HepG2 (cell line): ENCODE measurements around the gene ZNF225. TPM values are rescaled to one million over a fixed set of nuclear protein-coding genes. Genes with fewer than 3 reads are reported as not detected.

Experiments
- ATF7 ChIP-seq, 2 experiments: fragments of 450-650 bp in 1 of 2; sonication (generic) in 1 of 2; formaldehyde crosslinking in 1 of 2; IDR thresholded peaks; 2 replicates each; pipeline versions ENCODE4 v1.4.0 to v1.6.1; 2016 to 2020; ENCODE audit warnings: antibody characterized with exemption in 1 of 2, mild to moderate bottlenecking in 1 of 2, missing genetic modification reagents in 1 of 2
- BATF2 ChIP-seq: sonication (generic); formaldehyde crosslinking; IDR thresholded peaks from 2 replicates; pipeline ENCODE4 v1.8.0; 2022; ENCODE audit warnings: mild to moderate bottlenecking, missing genetic modification reagents, moderate library complexity
- BCL6 ChIP-seq: IDR thresholded peaks from 2 replicates; pipeline ENCODE4 v1.6.1; 2016; ENCODE audit warnings: missing genetic modification reagents, missing compliant biosample characterization
- CEBPB ChIP-seq: IDR thresholded peaks from 2 replicates; pipeline ENCODE4 v1.6.1; 2011; ENCODE audit warnings: low read depth, low read length, improper control_type of control experiment, borderline replicate concordance
- CEBPZ ChIP-seq: IDR thresholded peaks from 2 replicates; pipeline ENCODE4 v1.6.1; 2012; ENCODE audit warnings: low read length, improper control_type of control experiment
- CENPX ChIP-seq: sonication (generic); formaldehyde crosslinking; IDR thresholded peaks from 2 replicates; pipeline ENCODE4 v1.9.0; 2021; ENCODE audit warnings: mild to moderate bottlenecking, missing genetic modification reagents, moderate library complexity
- ELF1 ChIP-seq: sonication (generic); formaldehyde crosslinking; IDR thresholded peaks from 2 replicates; pipeline ENCODE4 v1.4.0; 2020; ENCODE audit warnings: missing genetic modification reagents
- HINFP ChIP-seq: sonication (generic); formaldehyde crosslinking; IDR thresholded peaks from 2 replicates; pipeline ENCODE4 v1.4.0; 2020; ENCODE audit warnings: low read depth, mild to moderate bottlenecking, missing genetic modification reagents
- HOXA7 ChIP-seq: sonication (generic); formaldehyde crosslinking; IDR thresholded peaks from 2 replicates; pipeline ENCODE4 v1.8.1; 2022; ENCODE audit warnings: mild to moderate bottlenecking, missing genetic modification reagents, moderate library complexity
- IRF9 ChIP-seq: sonication (generic); formaldehyde crosslinking; IDR thresholded peaks from 2 replicates; pipeline ENCODE4 v1.8.0; 2022; ENCODE audit warnings: missing genetic modification reagents, mild to moderate bottlenecking, borderline replicate concordance
- KMT2A ChIP-seq: sonication (generic); formaldehyde crosslinking; IDR thresholded peaks from 2 replicates; pipeline ENCODE4 v1.4.0; 2020; ENCODE audit warnings: missing genetic modification reagents
- NR2F2 ChIP-seq: IDR thresholded peaks from 2 replicates; pipeline ENCODE4 v1.6.1; 2012; ENCODE audit warnings: low read depth, inconsistent platforms, borderline replicate concordance
- PCBP2 ChIP-seq: fragments of 200-400 bp; formaldehyde crosslinking; optimal IDR thresholded peaks from 2 replicates; pipeline ENCODE3; 2018; ENCODE audit warnings: low read length, low read depth; ENCODE audit not compliant: poor library complexity, severe bottlenecking
- PHF5A ChIP-seq: IDR thresholded peaks from one replicate; pipeline ENCODE4 v1.6.1; 2018; ENCODE audit warnings: low read depth, missing genetic modification reagents; ENCODE audit not compliant: unreplicated experiment
- PPARG ChIP-seq: conservative IDR thresholded peaks from 2 replicates; pipeline ENCODE4 v1.6.1; 2016; ENCODE audit warnings: missing biosample characterization, missing genetic modification reagents
- SOX6 ChIP-seq, 2 experiments: fragments of 450-650 bp in 1 of 2; sonication (generic) in 1 of 2; formaldehyde crosslinking in 1 of 2; IDR thresholded peaks; 2 replicates each; pipeline versions ENCODE4 v1.4.0 to v1.6.1; 2017 to 2020; ENCODE audit warnings: antibody characterized with exemption in 1 of 2, mild to moderate bottlenecking in 1 of 2, missing genetic modification reagents in 1 of 2
- ZNF138 ChIP-seq: sonication (generic); formaldehyde crosslinking; IDR thresholded peaks from 2 replicates; pipeline ENCODE4 v1.5.0; 2020; ENCODE audit warnings: mild to moderate bottlenecking, low read depth, missing genetic modification reagents
- ZNF30 ChIP-seq: sonication (generic); formaldehyde crosslinking; IDR thresholded peaks from 2 replicates; pipeline ENCODE4 v1.5.0; 2020; ENCODE audit warnings: mild to moderate bottlenecking, missing genetic modification reagents
- ZNF501 ChIP-seq: sonication (generic); formaldehyde crosslinking; IDR thresholded peaks from 2 replicates; pipeline ENCODE4 v1.5.1; 2020; ENCODE audit warnings: mild to moderate bottlenecking, moderate library complexity, missing genetic modification reagents
- ZNF543 ChIP-seq: sonication (generic); formaldehyde crosslinking; IDR thresholded peaks from 2 replicates; pipeline ENCODE4 v1.4.0; 2020; ENCODE audit warnings: mild to moderate bottlenecking, missing genetic modification reagents
- ZNF549 ChIP-seq: sonication (generic); formaldehyde crosslinking; IDR thresholded peaks from 2 replicates; pipeline ENCODE4 v1.5.0; 2020; ENCODE audit warnings: missing genetic modification reagents
- ZSCAN9 ChIP-seq: IDR thresholded peaks from 2 replicates; pipeline ENCODE4 v1.6.1; 2016; ENCODE audit warnings: borderline replicate concordance
- ZZZ3 ChIP-seq: sonication (generic); formaldehyde crosslinking; IDR thresholded peaks from 2 replicates; pipeline ENCODE4 v1.4.0; 2020; ENCODE audit warnings: missing genetic modification reagents, mild to moderate bottlenecking, borderline replicate concordance
- polyA plus RNA-seq, 8 experiments: library from polyadenylated mRNA; depleted of rRNA in 3 of 8; stranded (reverse) in 7 of 8; unstranded in 1 of 8; fragments of >200 nt; fragmentation: Illumina TruSeq in 4 of 8; extraction: Trizol in 4 of 8; gene quantifications; 2 replicates each; pipeline versions ENCODE4 v1.2.1 to v1.2.3, GENCODE V29; 2011 to 2016; ENCODE audit warnings: low read depth in 4 of 8, missing spikeins in 1 of 8, mixed read lengths in 1 of 8; ENCODE audit not compliant: insufficient read depth in 1 of 8
- total RNA-seq, 5 experiments: library from RNA; depleted of rRNA; stranded (reverse); fragments of >200 nt; fragmentation: Illumina TruSeq; extraction: Trizol; gene quantifications; 2 replicates each; pipeline ENCODE4 v1.2.3, GENCODE V29; 2016; ENCODE audit warnings: low read depth in 1 of 5

ZNF225 gene
- total and polyA plus RNA-seq, 2 of the 13 experiments (the other 11 are each of a cell fraction or from before 2014, with no cell fraction given): 0.87 to 3.3 TPM

- TF ChIP-seq SOX6 (IDR thresholded peaks at IDR 0.05): no peak
- peak; percentile 24; the same call in 1 of the 2 replicates for TF ChIP-seq SOX6 (CRISPR knock-in tag; IDR thresholded peaks at IDR 0.05)
- peak; percentile 65; the same call in 1 of the 2 replicates for TF ChIP-seq ZNF543 (CRISPR knock-in tag)
- no peak for TF ChIP-seq ZNF549
- TF ChIP-seq HINFP (CRISPR knock-in tag): no peak
- peak; percentile 77; the same call in 1 of the 2 replicates for TF ChIP-seq KMT2A (CRISPR knock-in tag)
- TF ChIP-seq HOXA7 (CRISPR knock-in tag): no peak
- no peak for TF ChIP-seq BATF2
- TF ChIP-seq PHF5A: peak; percentile 36
- TF ChIP-seq CENPX (CRISPR knock-in tag): no peak
- TF ChIP-seq ZZZ3 (CRISPR knock-in tag): no peak
- TF ChIP-seq ZNF30 (CRISPR knock-in tag): no peak
- peak; percentile 70; the same call in 1 of the 2 replicates for TF ChIP-seq IRF9 (CRISPR knock-in tag)
- no peak for TF ChIP-seq PCBP2
- TF ChIP-seq ZNF138 (CRISPR knock-in tag): no peak
- TF ChIP-seq ELF1 (CRISPR knock-in tag): peak; percentile 96
- TF ChIP-seq NR2F2: peak; percentile 11; the same call in 1 of the 2 replicates
- TF ChIP-seq ATF7 (IDR thresholded peaks at IDR 0.05): no peak
- TF ChIP-seq ATF7 (CRISPR knock-in tag; IDR thresholded peaks at IDR 0.05): no peak
- no peak for TF ChIP-seq PPARG (CRISPR knock-in tag)
- TF ChIP-seq CEBPZ: no peak
- no peak for TF ChIP-seq CEBPB
- peak; percentile 66; the same call in 1 of the 2 replicates for TF ChIP-seq ZSCAN9 (CRISPR knock-in tag)
- 0 out of 2 replicates have a peak, but pooled peaks have one; percentile 7 for TF ChIP-seq BCL6 (CRISPR knock-in tag)
- peak; percentile 80 for TF ChIP-seq ZNF501 (CRISPR knock-in tag)
Measured at GRCh38 chr19:44141191-44142058, 28.2 kb downstream of the ZNF225 start, which contains the start of gene ZNF234 (continued).
